K562 (cell line): ENCODE data around the gene RIPPLY3.

Experiments
- CTCF ChIP-seq, 3 experiments: IDR thresholded peaks in 2 of 3; conservative IDR thresholded peaks in 1 of 3; 2 replicates each; pipeline ENCODE4 v1.5.1; 2011 to 2012; ENCODE audit warnings: low read length in 3 of 3, mild to moderate bottlenecking in 3 of 3, control low read depth in 2 of 3, improper control_type of control experiment in 1 of 3, inconsistent platforms in 1 of 3, low read depth in 1 of 3, mixed read lengths in 1 of 3, moderate library complexity in 1 of 3; ENCODE audit not compliant: insufficient read depth in 2 of 3
- MTF1 ChIP-seq: fragments of 250-450 bp; sonication (Bioruptor Pico); IDR thresholded peaks from 2 replicates; pipeline ENCODE4 v1.9.0; 2021; ENCODE audit warnings: moderate library complexity, mild to moderate bottlenecking, inconsistent platforms, borderline replicate concordance
- NFXL1 ChIP-seq: fragments of 450-650 bp; formaldehyde crosslinking; IDR thresholded peaks from 2 replicates; pipeline ENCODE4 v1.4.0; 2021; ENCODE audit warnings: mild to moderate bottlenecking

GRCh38 chr21:37065561-37066177, 59.2 kb downstream of the RIPPLY3 start:
- TF ChIP-seq CTCF (IDR thresholded peaks at IDR 0.05 in 2 of 3, conservative IDR thresholded peaks at IDR 0.05 in 1 of 3; ENCODE audit: insufficient read depth in 2 of 3, low read depth in 1 of 3, low read length in 3 of 3) (no peak), MTF1 (no peak), NFXL1 (no peak)
